ENCODE measurements around the gene GDF10.

GRCh38 chr10:47332946-47333345, 32.9 kb downstream of the GDF10 start:
- no peak for TF ChIP-seq EP300 (IDR thresholded peaks at IDR 0.05; ENCODE audit: low read depth)
- no peak for TF ChIP-seq POLR2A (IDR thresholded peaks at IDR 0.05)

Data from transverse colon (tissue), 1 donor.